ENCODE data around the gene RELN. TPM values are rescaled to one million over a fixed set of nuclear protein-coding genes. Genes with fewer than 3 reads are reported as not detected.

The RELN gene
- total RNA-seq, 1 donor from 2014 or later, result 0.44 TPM

DNA sequence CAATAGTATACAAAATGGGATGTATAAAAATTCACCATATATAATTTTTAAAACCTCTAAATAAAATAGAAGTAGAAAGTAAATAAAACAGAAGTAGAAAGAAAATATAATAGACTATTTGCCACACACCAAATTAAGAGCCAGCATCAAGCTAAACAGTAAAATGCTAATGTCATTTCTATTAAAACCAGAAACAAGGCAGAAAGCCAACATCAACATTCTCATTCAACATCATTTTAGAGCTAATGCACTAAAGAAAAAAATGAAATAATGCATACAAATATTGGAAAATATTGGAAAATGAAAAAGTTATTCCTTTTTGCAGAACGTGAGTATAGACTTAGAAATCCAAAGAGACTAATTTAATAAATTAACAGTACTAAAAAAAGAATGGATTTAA lies 23.4 kb upstream of the RELN start:
- H3K9me3 ChIP-seq (replicated peaks), result no peaks in the 10 kb centered on the region
- intact Hi-C loops (cut with micrococcal nuclease), result no loop called here
- TF ChIP-seq, protein P1, sequence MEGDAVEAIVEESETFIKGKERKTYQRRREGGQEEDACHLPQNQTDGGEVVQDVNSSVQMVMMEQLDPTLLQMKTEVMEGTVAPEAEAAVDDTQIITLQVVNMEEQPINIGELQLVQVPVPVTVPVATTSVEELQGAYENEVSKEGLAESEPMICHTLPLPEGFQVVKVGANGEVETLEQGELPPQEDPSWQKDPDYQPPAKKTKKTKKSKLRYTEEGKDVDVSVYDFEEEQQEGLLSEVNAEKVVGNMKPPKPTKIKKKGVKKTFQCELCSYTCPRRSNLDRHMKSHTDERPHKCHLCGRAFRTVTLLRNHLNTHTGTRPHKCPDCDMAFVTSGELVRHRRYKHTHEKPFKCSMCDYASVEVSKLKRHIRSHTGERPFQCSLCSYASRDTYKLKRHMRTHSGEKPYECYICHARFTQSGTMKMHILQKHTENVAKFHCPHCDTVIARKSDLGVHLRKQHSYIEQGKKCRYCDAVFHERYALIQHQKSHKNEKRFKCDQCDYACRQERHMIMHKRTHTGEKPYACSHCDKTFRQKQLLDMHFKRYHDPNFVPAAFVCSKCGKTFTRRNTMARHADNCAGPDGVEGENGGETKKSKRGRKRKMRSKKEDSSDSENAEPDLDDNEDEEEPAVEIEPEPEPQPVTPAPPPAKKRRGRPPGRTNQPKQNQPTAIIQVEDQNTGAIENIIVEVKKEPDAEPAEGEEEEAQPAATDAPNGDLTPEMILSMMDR (IDR thresholded peaks at IDR 0.05; ENCODE audit: borderline replicate concordance), result no peak
- no peaks in the 10 kb centered on the region for H3K36me3 ChIP-seq
- H3K27ac ChIP-seq (replicated peaks), result no peak overlapping the region
- no peaks in the 10 kb centered on the region for H3K27me3 ChIP-seq (ENCODE audit: low read depth)
- H3K4me3 ChIP-seq, result no peak overlapping the region
- no peak for DNase-seq
- H3K4me1 ChIP-seq, result no peaks in the 10 kb centered on the region

DNA sequence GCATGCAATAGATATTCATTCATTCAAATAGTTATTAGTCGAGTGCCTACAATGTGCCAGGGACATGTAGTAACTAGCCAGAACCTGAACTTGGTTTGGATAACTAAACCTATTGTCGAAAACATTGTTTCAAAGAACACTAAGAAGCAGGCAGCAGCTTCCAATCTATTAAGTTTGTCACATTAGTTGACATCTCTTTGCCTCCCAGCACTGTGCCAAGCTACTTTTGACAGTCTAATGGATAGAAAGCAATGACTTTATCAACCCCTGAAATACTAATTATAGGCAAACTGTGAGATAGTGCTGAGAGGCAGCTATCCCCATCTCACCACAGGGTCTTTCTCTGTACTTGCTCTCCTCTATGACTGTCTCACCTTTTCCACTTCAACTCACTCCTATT lies 22.4 kb upstream of the RELN start:
- TF ChIP-seq, protein P1 (IDR thresholded peaks at IDR 0.05; ENCODE audit: borderline replicate concordance), result no peak
- Histone ChIP-seq H3K4me3 (no peak overlapping the region), H3K4me1 (no peaks in the 10 kb centered on the region), H3K27me3 (ENCODE audit: low read depth) (no peaks in the 10 kb centered on the region), H3K36me3 (no peaks in the 10 kb centered on the region), H3K27ac (replicated peaks) (no peak overlapping the region), H3K9me3 (replicated peaks) (no peaks in the 10 kb centered on the region)
- intact Hi-C loops (cut with micrococcal nuclease), result no loop called here
- no peak for DNase-seq

DNA sequence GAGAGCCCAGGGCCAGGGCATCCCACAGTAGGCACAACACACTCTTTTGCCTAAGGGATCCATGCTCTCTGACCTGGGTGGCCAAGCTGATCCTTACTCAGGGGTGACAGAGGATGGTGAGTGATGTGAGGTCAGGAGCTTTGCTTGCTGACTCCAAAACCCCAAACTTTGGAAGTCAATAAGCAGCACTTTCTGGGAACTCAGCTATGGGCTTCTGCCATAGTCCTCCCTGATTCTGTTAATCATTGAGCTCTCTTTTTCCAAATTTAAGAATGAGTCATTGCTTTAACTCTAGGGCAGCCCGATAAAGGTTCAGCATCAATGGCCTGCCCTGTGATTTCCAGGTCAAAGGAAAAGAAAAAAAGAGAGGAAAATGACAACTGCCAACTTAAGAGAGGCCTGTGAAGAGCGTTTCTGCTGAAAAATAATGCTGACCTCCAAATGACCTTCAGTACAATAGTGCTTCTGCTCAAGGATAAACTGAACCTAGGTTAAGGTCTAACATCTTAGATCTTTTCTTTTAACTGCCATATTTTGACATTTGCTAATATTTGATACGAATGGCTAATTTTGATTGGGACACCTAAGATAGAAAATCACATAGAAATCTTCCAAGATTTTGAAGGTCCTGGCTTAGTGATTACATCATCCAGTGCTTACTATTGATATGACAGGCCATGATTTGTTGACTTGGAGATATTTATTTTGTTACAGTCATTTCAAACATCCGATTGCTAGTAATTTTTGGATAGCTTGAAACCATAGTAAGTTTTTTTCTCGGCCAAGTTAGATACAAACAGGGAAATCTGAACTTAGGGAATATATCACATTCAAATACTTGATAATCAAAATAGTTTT lies 20.8 kb upstream of the RELN start:
- Histone ChIP-seq H3K27me3 (ENCODE audit: low read depth) (no peaks in the 10 kb centered on the region), H3K9me3 (replicated peaks) (no peaks in the 10 kb centered on the region), H3K4me3 (no peak overlapping the region), H3K4me1 (no peaks in the 10 kb centered on the region), H3K36me3 (no peaks in the 10 kb centered on the region), H3K27ac (replicated peaks) (no peak overlapping the region)
- intact Hi-C loops (cut with micrococcal nuclease), result no loop called here
- no peak for DNase-seq
- TF ChIP-seq, protein P1 (IDR thresholded peaks at IDR 0.05; ENCODE audit: borderline replicate concordance), result no peak

DNA sequence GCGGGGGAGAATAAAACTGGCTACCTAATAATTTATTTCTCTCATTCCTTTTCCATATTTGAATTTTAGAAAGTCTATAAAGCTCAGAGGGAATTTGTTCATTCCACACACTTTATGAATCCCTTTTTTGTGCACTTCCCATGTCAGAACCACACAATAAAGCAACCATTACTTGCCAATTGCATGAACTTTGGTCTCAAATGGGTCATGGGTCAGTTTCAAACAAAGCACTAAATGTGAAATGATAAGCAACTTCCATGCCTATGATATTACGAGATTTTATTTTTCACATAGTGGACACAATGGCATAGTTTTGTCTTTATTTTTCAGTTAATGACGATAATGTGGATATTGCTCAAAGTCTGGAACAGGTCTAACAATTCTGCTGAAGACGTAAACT lies 18.6 kb upstream of the RELN start:
- Histone ChIP-seq H3K36me3 (no peaks in the 10 kb centered on the region), H3K9me3 (replicated peaks) (no peaks in the 10 kb centered on the region), H3K27me3 (ENCODE audit: low read depth) (no peaks in the 10 kb centered on the region), H3K4me1 (no peaks in the 10 kb centered on the region), H3K27ac (replicated peaks) (no peak overlapping the region), H3K4me3 (no peak overlapping the region)
- intact Hi-C loops (cut with micrococcal nuclease), result no loop called here
- TF ChIP-seq, protein P1 (IDR thresholded peaks at IDR 0.05; ENCODE audit: borderline replicate concordance), result no peak
- no peak for DNase-seq

DNA sequence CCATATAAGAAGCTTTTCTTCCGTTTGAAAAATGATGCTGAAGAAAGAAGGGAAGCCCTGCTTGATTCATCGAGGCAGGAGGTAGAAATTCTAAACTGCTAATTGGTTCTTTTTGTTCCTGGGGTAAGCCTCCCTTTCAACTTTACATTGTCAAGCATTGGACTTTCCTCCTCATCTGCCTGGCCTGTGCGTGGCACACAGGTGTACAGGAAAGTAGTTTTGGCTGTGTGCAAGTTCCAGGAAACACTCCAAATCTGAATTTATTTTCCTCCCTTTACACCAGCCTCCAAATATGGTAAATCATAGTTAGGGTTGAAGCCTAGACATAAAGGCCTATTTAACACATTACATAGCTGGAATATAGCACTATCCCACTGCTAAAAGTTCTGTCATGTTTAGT lies 18.2 kb upstream of the RELN start:
- Histone ChIP-seq H3K36me3 (no peaks in the 10 kb centered on the region), H3K27me3 (ENCODE audit: low read depth) (no peaks in the 10 kb centered on the region), H3K4me1 (no peaks in the 10 kb centered on the region), H3K27ac (replicated peaks) (no peak overlapping the region), H3K4me3 (no peak overlapping the region), H3K9me3 (replicated peaks) (no peaks in the 10 kb centered on the region)
- intact Hi-C loops (cut with micrococcal nuclease), result no loop called here
- DNase-seq, result no peak
- TF ChIP-seq, protein P1 (IDR thresholded peaks at IDR 0.05; ENCODE audit: borderline replicate concordance), result no peak
